ENCODE measurements around the gene DEFB123. TPM values are rescaled to one million over a fixed set of nuclear protein-coding genes. Genes with fewer than 3 reads are reported as not detected.

DEFB123 gene
- total RNA-seq, 2 experiments from 2014 or later = not detected

DNA sequence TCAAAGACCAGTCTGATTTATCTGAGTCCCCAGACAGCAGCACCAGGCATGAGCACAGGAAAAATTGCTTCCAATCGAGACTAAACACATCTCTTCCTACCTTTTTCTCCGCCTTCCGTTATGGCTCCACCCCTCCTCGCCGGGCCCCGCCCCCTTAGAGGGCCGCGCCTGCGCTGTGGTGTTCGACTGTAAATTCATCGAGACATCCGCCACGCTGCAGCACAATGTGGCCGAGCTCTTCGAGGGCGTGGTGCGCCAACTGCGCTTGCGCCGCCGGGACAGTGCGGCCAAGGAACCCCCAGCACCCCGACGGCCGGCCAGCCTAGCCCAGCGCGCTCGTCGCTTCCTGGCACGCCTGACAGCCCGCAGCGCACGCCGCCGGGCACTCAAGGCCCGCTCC, 43.6 kb downstream of the DEFB123 start:
- CTCF ChIA-PET = interaction anchor here (9.2 kb wide), 1 partner anchor 19 kb away, joined by 57 read pairs; no protein-coding TSS in a partner anchor
- no peak overlapping the region for H3K4me3 Mint-ChIP-seq
- ATAC-seq = peak; percentile 45
- POLR2A ChIA-PET = no interaction called here
- H3K27ac Mint-ChIP-seq = no peak overlapping the region
- peaks cover 19% of the 10 kb centered on the region for H3K4me1 Mint-ChIP-seq (ENCODE audit: low read depth)
- H3K9me3 Mint-ChIP-seq = no peaks in the 10 kb centered on the region
- no peak for TF ChIP-seq CTCF (IDR thresholded peaks at IDR 0.05)
- peaks cover 30% of the 10 kb centered on the region for H3K27me3 Mint-ChIP-seq
- H3K36me3 Mint-ChIP-seq (ENCODE audit: low read depth) = no peaks in the 10 kb centered on the region
- intact Hi-C loops (cut with micrococcal nuclease) = no loop called here
- no peak for DNase-seq

- POLR2A ChIA-PET = no interaction called here
- Mint-ChIP-seq H3K9me3 (no peaks in the 10 kb centered on the region), H3K27me3 (peaks cover 30% of the 10 kb centered on the region)
Observed at GRCh38 chr20:31485450-31486339, 45.3 kb downstream of the DEFB123 start.

DNA sequence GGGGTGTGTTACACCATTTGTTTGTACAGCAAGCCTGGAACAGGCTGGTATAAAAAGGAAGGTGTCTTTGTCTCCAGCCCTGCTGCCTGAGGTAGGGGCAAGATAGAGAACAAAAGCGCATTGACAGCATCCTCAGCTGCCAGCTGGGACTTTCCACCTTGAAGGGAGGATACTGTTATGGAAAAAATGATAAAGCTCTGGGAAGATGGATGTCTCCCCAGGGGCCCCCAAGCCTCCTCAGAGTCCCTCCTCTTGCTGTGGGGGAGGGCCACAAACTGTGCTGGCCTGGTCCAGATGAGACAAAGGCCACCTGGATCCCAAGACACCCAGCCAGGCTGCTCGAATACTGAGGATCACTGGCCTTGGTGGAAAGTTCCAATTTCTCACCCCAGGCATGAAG, 47.7 kb downstream of the DEFB123 start:
- H3K27ac Mint-ChIP-seq = no peak overlapping the region
- H3K9me3 Mint-ChIP-seq = no peaks in the 10 kb centered on the region
- DNase-seq = no peak
- H3K4me1 Mint-ChIP-seq (ENCODE audit: low read depth) = peaks cover 19% of the 10 kb centered on the region
- CTCF ChIA-PET = interaction anchor here (1.3 to 9.2 kb wide), 2 partner anchors 12 to 15 kb away, joined by 3 to 57 read pairs; no protein-coding TSS in a partner anchor
- no peaks in the 10 kb centered on the region for H3K36me3 Mint-ChIP-seq (ENCODE audit: low read depth)
- no peak for TF ChIP-seq CTCF (IDR thresholded peaks at IDR 0.05)
- no peak for ATAC-seq
- POLR2A ChIA-PET = no interaction called here
- intact Hi-C loops (cut with micrococcal nuclease) = no loop called here
- peaks cover 23% of the 10 kb centered on the region for H3K27me3 Mint-ChIP-seq
- no peak overlapping the region for H3K4me3 Mint-ChIP-seq

More at GRCh38 chr20:31485450-31486339, 45.3 kb downstream of the DEFB123 start:
- Mint-ChIP-seq H3K27ac (no peak overlapping the region), H3K4me1 (ENCODE audit: low read depth) (peaks cover 19% of the 10 kb centered on the region), H3K4me3 (no peak overlapping the region), H3K36me3 (ENCODE audit: low read depth) (no peaks in the 10 kb centered on the region)
- no peak for TF ChIP-seq CTCF (IDR thresholded peaks at IDR 0.05)
- DNase-seq = peak; percentile 15
- CTCF ChIA-PET = interaction anchor here (0.7 to 9.2 kb wide), 4 partner anchors 17 to 127 kb away, joined by 3 to 57 read pairs (median 4); partner anchors contain the start of gene DEFB123
- peak; percentile 24 for ATAC-seq
- intact Hi-C loops (cut with micrococcal nuclease) = no loop called here

DNA sequence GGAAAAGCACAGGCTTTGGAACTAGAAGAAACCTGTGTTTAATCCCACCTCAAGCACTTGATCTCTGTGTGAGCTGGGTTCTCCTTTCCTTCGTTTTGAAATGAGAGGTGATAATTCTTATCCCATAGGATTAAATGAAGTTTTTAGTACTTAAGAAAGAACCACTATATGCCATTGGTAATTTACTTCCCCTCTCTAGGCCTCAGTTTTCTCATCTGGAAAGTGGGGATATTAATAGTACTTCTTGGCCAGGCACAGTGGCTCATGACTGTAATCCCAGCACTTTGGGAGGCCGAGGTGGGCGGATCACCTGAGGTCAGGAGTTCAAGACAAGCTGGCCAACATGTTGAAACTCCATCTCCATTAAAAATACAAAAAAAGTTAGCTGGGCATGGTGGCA, 48.7 kb downstream of the DEFB123 start:
- intact Hi-C loops (cut with micrococcal nuclease) = no loop called here
- no peak for ATAC-seq
- peaks cover 22% of the 10 kb centered on the region for H3K27me3 Mint-ChIP-seq
- peaks cover 19% of the 10 kb centered on the region for H3K4me1 Mint-ChIP-seq (ENCODE audit: low read depth)
- CTCF ChIA-PET = interaction anchor here (1.0 to 9.2 kb wide), 5 partner anchors 13 to 123 kb away, joined by 3 to 57 read pairs (median 3); partner anchors contain the start of gene HM13
- POLR2A ChIA-PET = interaction anchor here (1.0 kb wide), 1 partner anchor 14 kb away, joined by 4 read pairs; no protein-coding TSS in a partner anchor
- TF ChIP-seq CTCF (IDR thresholded peaks at IDR 0.05) = no peak
- DNase-seq = no peak
- H3K36me3 Mint-ChIP-seq (ENCODE audit: low read depth) = no peaks in the 10 kb centered on the region
- H3K4me3 Mint-ChIP-seq = no peak overlapping the region
- H3K9me3 Mint-ChIP-seq = no peaks in the 10 kb centered on the region
- no peak overlapping the region for H3K27ac Mint-ChIP-seq

GRCh38 chr20:31490752-31491151, 50.3 kb downstream of the DEFB123 start:
- TF ChIP-seq CTCF (IDR thresholded peaks at IDR 0.05) = no peak
- Mint-ChIP-seq H3K36me3 (ENCODE audit: low read depth) (no peaks in the 10 kb centered on the region), H3K4me1 (ENCODE audit: low read depth) (peaks cover 15% of the 10 kb centered on the region), H3K27me3 (peaks cover 19% of the 10 kb centered on the region), H3K4me3 (no peak overlapping the region), H3K27ac (no peak overlapping the region), H3K9me3 (no peaks in the 10 kb centered on the region)
- DNase-seq (no peak), ATAC-seq (no peak)
- POLR2A ChIA-PET = no interaction called here
- intact Hi-C loops (cut with micrococcal nuclease) = no loop called here
- CTCF ChIA-PET = interaction anchor here (9.2 kb wide), 1 partner anchor 12 kb away, joined by 57 read pairs; no protein-coding TSS in a partner anchor

Measured in activated CD8-positive, alpha-beta T cell treated with anti-CD3 and anti-CD28 coated beads for 36 hours (primary cell).